ENCODE results near the gene CDKL5. TPM values are rescaled to one million over a fixed set of nuclear protein-coding genes. Genes with fewer than 3 reads are reported as not detected.

Gene CDKL5
- total and polyA plus RNA-seq, 12 donors: 0.40 to 13.8 (median 7.4) TPM

- DNase-seq: no peak
- Histone ChIP-seq H3K9me3 (replicated peaks in 1 of 3) (no peaks in the 10 kb centered on the region), H3K36me3 (replicated peaks in 1 of 2) (no peaks in the 10 kb centered on the region), H3K4me3 (no peak overlapping the region), H3K27me3 (no peaks in the 10 kb centered on the region), H3K4me1 (replicated peaks in 1 of 2) (no peaks in the 10 kb centered on the region), H3K27ac (no peak overlapping the region)
- intact Hi-C loops (cut with DNase I): no loop called here
- WGBS, 4 donors: 45 to 86% (median 61%) methylated on average over 2 to 5 of the region's 5 CpGs
- TF ChIP-seq CTCF (IDR thresholded peaks at IDR 0.05) (no peak), POLR2A (IDR thresholded peaks at IDR 0.05) (no peak)
Observed at GRCh38 chrX:18654875-18655836, 229.7 kb downstream of the CDKL5 start.

DNA sequence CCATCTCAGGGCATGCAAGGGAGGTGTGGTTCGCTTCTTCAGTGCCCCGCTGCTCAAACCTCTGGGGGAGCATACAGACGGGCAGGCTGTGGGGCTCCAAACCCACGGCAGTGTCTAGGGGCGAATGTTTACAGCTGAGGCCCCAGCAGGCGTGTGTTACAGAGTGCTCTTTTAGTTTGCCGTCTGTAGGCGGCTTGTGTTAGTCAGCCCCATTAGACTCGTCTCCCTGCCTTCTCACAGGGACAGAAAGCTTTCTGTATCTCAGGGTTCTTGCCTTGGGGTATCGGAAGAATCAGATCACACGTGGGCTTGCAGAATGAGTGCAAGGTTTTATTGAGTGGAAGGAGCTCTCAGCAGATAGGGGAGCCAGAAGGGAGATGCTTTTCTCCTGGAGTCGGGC, 235.9 kb downstream of the CDKL5 start:
- Histone ChIP-seq H3K4me1 (replicated peaks in 1 of 2) (no peaks in the 10 kb centered on the region), H3K27me3 (no peaks in the 10 kb centered on the region), H3K4me3 (no peak overlapping the region), H3K36me3 (replicated peaks in 1 of 2) (no peaks in the 10 kb centered on the region), H3K27ac (no peak overlapping the region), H3K9me3 (replicated peaks in 1 of 3) (no peaks in the 10 kb centered on the region)
- WGBS, 4 donors: 75 to 91% (median 85%) methylated on average over 6 to 12 of the region's 12 CpGs
- intact Hi-C loops (cut with DNase I): no loop called here
- DNase-seq: no peak
- TF ChIP-seq CTCF (IDR thresholded peaks at IDR 0.05): no peak
- no peak for TF ChIP-seq POLR2A (IDR thresholded peaks at IDR 0.05)

DNA sequence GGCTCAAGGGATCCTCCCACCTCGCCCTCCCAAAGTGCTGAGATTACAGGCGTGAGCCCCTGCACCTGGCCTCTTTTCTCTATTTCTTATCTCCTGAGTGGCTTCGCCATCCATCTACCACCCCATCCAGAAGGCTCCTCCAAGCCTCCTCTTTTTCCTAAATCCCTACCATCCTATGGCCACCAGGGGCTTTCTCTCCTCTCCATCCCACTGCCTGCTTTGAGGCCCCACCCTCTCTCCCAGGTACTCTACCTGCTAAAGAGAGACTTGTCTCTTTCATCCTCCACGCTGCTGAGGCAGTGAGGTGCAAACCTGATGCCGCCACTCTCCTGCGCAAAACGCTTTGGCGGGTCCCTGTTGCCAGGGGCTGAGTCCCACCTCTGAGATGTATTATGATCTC, 239.5 kb downstream of the CDKL5 start:
- no peak overlapping the region for H3K27ac ChIP-seq
- WGBS, 4 donors: 79 to 92% (median 89%) methylated on average over 4 to 8 of the region's 8 CpGs

GRCh38 chrX:18666614-18667013, 241.2 kb downstream of the CDKL5 start:
- H3K9me3 ChIP-seq (replicated peaks in 1 of 3): no peaks in the 10 kb centered on the region
- no peaks in the 10 kb centered on the region for H3K4me1 ChIP-seq (replicated peaks in 1 of 2)
- DNase-seq: peak in 3 of 7 donors; percentile 6 to 46 (median 24)
- intact Hi-C loops (cut with DNase I): no loop called here
- WGBS, 4 donors: 80 to 84% (median 83%) methylated on average over 12 to 15 of the region's 15 CpGs
- H3K27me3 ChIP-seq: no peaks in the 10 kb centered on the region
- TF ChIP-seq POLR2A (IDR thresholded peaks at IDR 0.05) (no peak), CTCF (IDR thresholded peaks at IDR 0.05) (no peak)
- H3K27ac ChIP-seq: no peak overlapping the region
- no peak overlapping the region for H3K4me3 ChIP-seq
- H3K36me3 ChIP-seq (replicated peaks in 1 of 2): no peaks in the 10 kb centered on the region

More for the DNA sequence above, 239.5 kb downstream of the CDKL5 start:
- no peaks in the 10 kb centered on the region for H3K9me3 ChIP-seq (replicated peaks in 1 of 3)
- no peaks in the 10 kb centered on the region for H3K4me1 ChIP-seq (replicated peaks in 1 of 2)
- no peak overlapping the region for H3K4me3 ChIP-seq
- DNase-seq: no peak
- H3K36me3 ChIP-seq (replicated peaks in 1 of 2): no peaks in the 10 kb centered on the region
- TF ChIP-seq POLR2A (IDR thresholded peaks at IDR 0.05) (no peak), CTCF (IDR thresholded peaks at IDR 0.05) (no peak)
- intact Hi-C loops (cut with DNase I): no loop called here
- no peaks in the 10 kb centered on the region for H3K27me3 ChIP-seq

Measured in adrenal gland (tissue), 12 donors.